ENCODE results near the gene FMOD.

GRCh38 chr1:203381151-203381751 lies 30.3 kb upstream of the FMOD start:
- TF ChIP-seq EP300 (IDR thresholded peaks at IDR 0.05): no peak
- TF ChIP-seq POLR2A (IDR thresholded peaks at IDR 0.05): no peak
